D341Med (cell line): ENCODE measurements around the gene KDM3B.
"Not testable (repeated sequence)": the region's sequence is repeated elsewhere in the genome, so short reads cannot be mapped to it uniquely, and the experiment has no call there.

ENCODE experiments used
- DNase-seq: peaks from one replicate; pipeline ENCODE4 v3.0.0; 2012; ENCODE audit warnings: low spot score

The KDM3B gene

GRCh38 chr5:138408023-138408422, 55.5 kb downstream of the KDM3B start:
- DNase-seq = peak; percentile 75

- DNase-seq = not testable (repeated sequence)
These were observed 58.6 kb downstream of the KDM3B start for GRCh38 chr5:138410996-138411640.

- no peak for DNase-seq
These were observed 66.0 kb downstream of the KDM3B start for GRCh38 chr5:138418444-138418843.

GRCh38 chr5:138425079-138425478, 72.6 kb downstream of the KDM3B start:
- DNase-seq = no peak

- DNase-seq = no peak
These were observed 83.5 kb downstream of the KDM3B start for GRCh38 chr5:138435943-138436342.

- DNase-seq = no peak
These were observed 85.7 kb downstream of the KDM3B start for GRCh38 chr5:138438003-138438723.

- peak; percentile 92 for DNase-seq
These were observed 86.4 kb downstream of the KDM3B start, which contains the start of gene REEP2 for GRCh38 chr5:138438724-138439476. TSS of gene REEP2 (plus strand) at chr5:138439057. CDS start at chr5:138439209, 152 bp downstream.

- peak; percentile 52 for DNase-seq
These were observed 87.1 kb downstream of the KDM3B start for GRCh38 chr5:138439477-138440158.

GRCh38 chr5:138440159-138441073, 87.9 kb downstream of the KDM3B start:
- no peak for DNase-seq

- no peak for DNase-seq
These were observed 88.7 kb downstream of the KDM3B start for GRCh38 chr5:138441221-138441620.

GRCh38 chr5:138444078-138444773, 91.7 kb downstream of the KDM3B start:
- DNase-seq = no peak

GRCh38 chr5:138444774-138445546, 92.5 kb downstream of the KDM3B start:
- DNase-seq = no peak

- DNase-seq = no peak
These were observed 93.2 kb downstream of the KDM3B start for GRCh38 chr5:138445547-138446271.

- no peak for DNase-seq
These were observed 95.6 kb downstream of the KDM3B start for GRCh38 chr5:138448070-138448469.

GRCh38 chr5:138448481-138449398, 96.3 kb downstream of the KDM3B start:
- DNase-seq = no peak

GRCh38 chr5:138449501-138450239, 97.2 kb downstream of the KDM3B start:
- peak; percentile 95 for DNase-seq

GRCh38 chr5:138450971-138451370, 98.5 kb downstream of the KDM3B start:
- DNase-seq = no peak
